ENCODE measurements around the gene DCDC2C.

Gene DCDC2C

GRCh38 chr2:3847397-3848052 lies 144.2 kb downstream of the DCDC2C start:
- DNase-seq = no peak

GRCh38 chr2:3848776-3849175 lies 145.4 kb downstream of the DCDC2C start:
- no peak for DNase-seq

- no peak for DNase-seq
Observed at GRCh38 chr2:3849213-3849612, 145.8 kb downstream of the DCDC2C start.

- DNase-seq = peak; percentile 84
Observed at GRCh38 chr2:3857576-3857975, 154.2 kb downstream of the DCDC2C start.

- DNase-seq = peak; percentile 97
Observed at GRCh38 chr2:3864943-3865865, 161.8 kb downstream of the DCDC2C start.

- peak; percentile 50 for DNase-seq
Observed at GRCh38 chr2:3867469-3867868, 164.1 kb downstream of the DCDC2C start.

GRCh38 chr2:3868012-3868805 lies 164.8 kb downstream of the DCDC2C start:
- no peak for DNase-seq

- no peak for DNase-seq
Observed at GRCh38 chr2:3870222-3870621, 166.8 kb downstream of the DCDC2C start.

GRCh38 chr2:3871002-3871401 lies 167.6 kb downstream of the DCDC2C start:
- DNase-seq = no peak

GRCh38 chr2:3872451-3872850 lies 169.1 kb downstream of the DCDC2C start:
- no peak for DNase-seq

- no peak for DNase-seq
Observed at GRCh38 chr2:3873899-3874298, 170.5 kb downstream of the DCDC2C start.

GRCh38 chr2:3876221-3876620 lies 172.8 kb downstream of the DCDC2C start:
- no peak for DNase-seq

GRCh38 chr2:3876685-3877084 lies 173.3 kb downstream of the DCDC2C start:
- DNase-seq = no peak

- no peak for DNase-seq
Observed at GRCh38 chr2:3885629-3886628, 182.6 kb downstream of the DCDC2C start.

- DNase-seq = no peak
Observed at GRCh38 chr2:3895021-3895420, 191.6 kb downstream of the DCDC2C start.

Data from NCI-H1105 treated with DMSO at 0.1 percent for 48 hours (cell line).